Measurements from ENCODE around the gene ETAA1. TPM values are rescaled to one million over a fixed set of nuclear protein-coding genes. Genes with fewer than 3 reads are reported as not detected.

Gene ETAA1
- total RNA-seq, 1 experiment from 2014 or later: 18.8 TPM

GRCh38 chr2:67445652-67446268 lies 48.6 kb downstream of the ETAA1 start:
- no peak overlapping the region for H3K23ac ChIP-seq (ENCODE audit: insufficient read length, low read depth, low read length)
- H4K5ac ChIP-seq (ENCODE audit: insufficient read length, low read depth, low read length): no peak overlapping the region
- no peaks in the 10 kb centered on the region for H4K20me1 ChIP-seq (ENCODE audit: control insufficient read depth, insufficient read depth, insufficient read length)
- no peaks in the 10 kb centered on the region for H3K79me1 ChIP-seq (ENCODE audit: insufficient read depth, low read depth, low read length, poor library complexity, severe bottlenecking)
- H2AFZ ChIP-seq (ENCODE audit: low read length): no peak overlapping the region
- H2BK20ac ChIP-seq (ENCODE audit: low read depth, low read length, poor library complexity, severe bottlenecking): no peak overlapping the region
- H3K4me1 ChIP-seq (ENCODE audit: insufficient read depth, low read length): no peaks in the 10 kb centered on the region
- H4K91ac ChIP-seq (ENCODE audit: insufficient read length, low read depth, low read length): no peak overlapping the region
- H3K14ac ChIP-seq (ENCODE audit: insufficient read depth, low read length): no peak overlapping the region
- no peaks in the 10 kb centered on the region for H3K27me3 ChIP-seq (ENCODE audit: insufficient read depth, low read length)
- H3K9me3 ChIP-seq (ENCODE audit: control insufficient read depth, low read depth, low read length): no peaks in the 10 kb centered on the region
- TF ChIP-seq CTCF (conservative IDR thresholded peaks at IDR 0.05): no peak
- H2AK5ac ChIP-seq (ENCODE audit: insufficient read length, low read length): no peak overlapping the region
- Mint-ChIP-seq H3K4me3 (no peak overlapping the region), H3K27me3 (ENCODE audit: low read depth) (no peaks in the 10 kb centered on the region), H3K36me3 (ENCODE audit: insufficient read depth in 1 of 3, low read depth in 3 of 3) (no peaks in the 10 kb centered on the region), H3K27ac (no peak overlapping the region), H3K9me3 (no peaks in the 10 kb centered on the region), H3K4me1 (no peaks in the 10 kb centered on the region)
- H3K18ac ChIP-seq (ENCODE audit: insufficient read length, low read depth, low read length): no peak overlapping the region
- no peak overlapping the region for H3K56ac ChIP-seq (ENCODE audit: insufficient read length, low read depth, low read length)
- no peak overlapping the region for H2BK120ac ChIP-seq (ENCODE audit: low read depth, low read length, poor library complexity, severe bottlenecking)
- H3K9ac ChIP-seq (ENCODE audit: extremely low read depth, insufficient read length, low read length): no peak overlapping the region
- H3K23me2 ChIP-seq (ENCODE audit: insufficient read length, low read depth, low read length, poor library complexity, severe bottlenecking): no peaks in the 10 kb centered on the region
- no peak overlapping the region for H2BK5ac ChIP-seq (ENCODE audit: insufficient read length, low read length)
- no peak overlapping the region for H3K4ac ChIP-seq (ENCODE audit: low read depth, low read length)
- H3K27ac ChIP-seq (ENCODE audit: insufficient read length, low read depth, low read length): no peak overlapping the region
- no peak overlapping the region for H2BK15ac ChIP-seq (ENCODE audit: low read depth, low read length)
- H3T11ph ChIP-seq (ENCODE audit: low read length): no peak overlapping the region
- no peak for DNase-seq
- WGBS (ENCODE audit: extremely low coverage, insufficient read length, low lambda C conversion rate): no CpG with 5 or more reads among the region's 5 CpGs
- H3K79me2 ChIP-seq (ENCODE audit: insufficient read depth, low read length): no peaks in the 10 kb centered on the region
- no peak overlapping the region for H3K4me2 ChIP-seq (ENCODE audit: insufficient read depth, insufficient read length, low read length)
- no peak overlapping the region for H2BK12ac ChIP-seq (ENCODE audit: insufficient read length, low read depth, low read length)
- no peak overlapping the region for H4K8ac ChIP-seq (replicated peaks; ENCODE audit: insufficient read length, low read depth, low read length)
